UCSD-AML1 (cell line): ENCODE measurements around the gene LPCAT3.

Experiments
- DNase-seq: peaks from one replicate; lab custom pipeline; 2025; ENCODE audit not compliant: unreplicated experiment; lab: John Stamatoyannopoulos, UW

The LPCAT3 gene

DNA sequence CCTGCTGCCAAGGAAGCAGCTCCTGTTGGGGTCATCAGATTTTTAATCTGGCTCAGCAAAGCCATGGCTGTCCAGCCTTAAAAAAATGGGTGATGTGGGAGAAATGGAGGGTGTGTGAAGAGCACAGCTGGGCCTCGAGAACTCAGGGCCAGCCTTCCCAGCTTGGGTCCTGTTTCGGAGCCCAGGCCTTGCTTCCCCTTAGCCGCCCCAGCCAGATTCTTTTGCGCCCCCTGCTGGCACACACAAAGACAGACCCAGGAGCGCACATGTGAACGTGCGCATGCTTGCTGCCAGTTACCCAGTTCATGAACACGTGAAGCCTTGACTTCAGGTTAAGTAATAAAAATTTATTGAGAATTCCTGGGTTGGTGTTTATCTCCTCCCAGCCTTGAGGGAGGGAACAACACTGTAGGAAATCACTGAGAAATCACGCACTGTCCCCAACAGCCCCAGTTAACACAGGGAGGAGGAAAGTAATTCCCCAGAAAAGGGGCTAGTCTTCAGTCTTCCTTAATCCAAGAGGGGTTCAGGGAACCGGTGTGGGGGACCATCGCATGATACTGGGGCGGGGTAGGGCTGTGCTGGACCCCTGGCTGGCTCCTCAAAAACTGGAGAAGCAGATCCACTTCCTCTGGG is 53.1 kb downstream of the LPCAT3 start:
- peak; percentile 79 for DNase-seq

DNA sequence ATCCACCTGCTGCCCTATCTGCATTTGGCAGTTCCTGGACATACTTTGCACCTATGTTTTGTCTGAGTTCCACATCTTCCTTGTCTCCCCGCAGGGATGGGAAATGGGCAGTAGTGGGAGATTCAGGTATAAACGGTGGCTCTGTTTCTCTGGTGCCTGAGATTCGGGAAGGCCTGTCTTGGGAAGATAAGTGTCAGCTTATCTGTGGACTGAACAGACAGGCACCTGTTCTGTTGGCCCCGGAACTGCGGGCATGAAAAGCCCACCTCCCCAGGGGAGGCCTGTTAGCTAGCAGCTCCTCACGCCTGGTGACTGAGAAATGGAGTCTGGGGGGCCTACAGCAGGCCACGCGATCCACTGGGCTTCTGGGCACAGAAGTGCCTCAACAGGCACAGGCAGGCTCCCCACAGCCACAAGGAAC is 53.7 kb downstream of the LPCAT3 start:
- DNase-seq = no peak

DNA sequence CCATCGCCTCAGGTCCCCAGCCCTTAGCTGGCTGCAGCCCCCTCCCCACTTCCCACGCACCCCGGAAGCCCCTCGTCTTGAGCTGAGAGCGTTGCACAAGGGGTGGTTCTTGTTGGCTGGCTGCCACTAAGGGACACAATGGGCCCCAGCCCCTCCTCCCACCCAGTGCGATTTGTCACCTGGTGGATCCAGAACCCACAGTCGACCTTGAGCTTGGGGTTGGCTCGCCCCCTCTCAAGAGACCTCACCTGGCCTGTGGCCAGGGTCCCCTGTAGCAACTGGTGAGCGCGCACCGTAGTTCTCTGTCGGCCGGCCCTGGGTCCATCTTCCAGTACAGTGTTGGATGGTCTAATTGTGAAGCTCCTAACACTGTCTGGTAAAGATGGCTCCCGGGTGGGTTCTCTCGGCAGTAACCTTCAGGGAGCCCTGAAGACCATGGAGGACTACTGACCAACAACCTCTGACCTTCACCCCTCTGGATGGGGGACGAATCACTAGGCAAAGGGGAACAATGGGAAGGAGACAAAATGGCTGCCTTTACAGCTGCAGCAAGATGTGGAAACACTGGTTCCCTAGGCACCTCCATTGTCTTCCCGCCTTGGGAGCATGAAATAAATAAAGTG is 54.4 kb downstream of the LPCAT3 start:
- DNase-seq = no peak

DNA sequence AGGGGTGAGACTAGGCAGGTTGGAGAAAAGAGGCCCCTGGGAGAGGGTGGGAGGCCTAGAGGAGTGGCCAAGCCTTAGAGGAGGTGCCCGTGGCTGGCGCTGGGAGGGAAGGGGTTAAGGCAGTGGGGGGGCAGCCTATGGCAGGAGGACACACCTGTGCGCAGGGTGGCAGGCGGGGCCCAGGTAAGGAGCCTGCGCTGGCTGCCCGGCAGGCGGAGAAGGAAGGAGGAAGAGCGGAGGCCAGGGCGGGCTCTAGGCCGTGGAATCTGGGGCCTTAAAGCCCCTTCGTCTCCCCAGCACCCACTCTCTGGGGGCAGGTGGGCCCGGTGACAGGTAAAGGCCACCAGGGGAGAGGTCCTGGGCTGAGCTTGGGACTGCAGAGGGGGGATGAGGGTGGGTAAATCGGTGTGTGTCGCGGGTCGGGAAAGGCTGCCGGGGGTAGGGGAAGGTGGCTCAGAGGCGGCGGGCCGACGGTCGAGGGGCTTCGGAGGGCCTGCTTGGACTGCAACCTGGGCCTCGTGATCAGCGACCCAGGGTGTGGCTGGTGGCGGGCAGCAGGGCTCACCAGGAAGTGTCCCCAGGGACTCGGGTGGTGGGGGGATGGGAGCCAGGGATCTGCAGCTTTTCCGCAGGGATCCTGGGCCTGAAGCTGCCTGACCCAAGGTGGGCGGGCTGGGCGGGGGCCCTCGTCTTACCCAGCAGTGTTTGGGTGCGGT is 55.1 kb downstream of the LPCAT3 start:
- DNase-seq = no peak

DNA sequence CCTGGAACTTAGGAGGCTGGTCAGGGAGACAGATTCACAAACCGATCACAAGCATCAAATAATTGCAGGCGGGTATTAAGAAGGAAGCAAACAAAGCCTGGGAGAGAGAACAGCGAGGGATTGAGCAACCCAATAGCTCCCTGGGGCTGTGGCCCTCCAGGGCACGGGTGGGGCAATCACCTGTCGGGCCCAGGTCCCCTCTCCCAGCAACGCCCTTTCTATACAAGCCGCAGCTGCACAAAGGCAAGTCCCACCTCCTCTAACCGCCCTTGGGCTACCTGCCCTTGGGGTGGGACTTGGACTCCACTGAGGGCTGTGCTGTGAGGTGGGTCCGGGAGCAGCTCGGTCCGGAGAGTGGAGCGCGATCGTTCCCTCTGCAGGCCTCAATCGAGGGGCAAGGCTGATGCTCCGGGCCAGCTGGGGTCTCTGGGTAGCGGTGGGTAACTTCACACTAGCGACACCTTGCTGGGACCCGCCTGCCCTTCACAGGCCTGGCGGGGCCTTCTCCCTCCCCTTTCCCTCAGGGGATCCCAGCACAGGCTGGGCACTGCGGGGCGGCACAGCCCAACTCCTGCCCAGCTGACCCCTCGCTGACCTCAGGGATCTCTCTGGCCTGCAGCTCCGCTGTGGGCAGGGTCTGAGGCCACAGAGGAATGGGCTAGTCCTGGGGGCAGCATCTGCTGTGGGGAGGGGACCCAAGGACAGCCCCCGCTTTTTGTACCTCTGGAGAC is 55.8 kb downstream of the LPCAT3 start:
- no peak for DNase-seq

DNA sequence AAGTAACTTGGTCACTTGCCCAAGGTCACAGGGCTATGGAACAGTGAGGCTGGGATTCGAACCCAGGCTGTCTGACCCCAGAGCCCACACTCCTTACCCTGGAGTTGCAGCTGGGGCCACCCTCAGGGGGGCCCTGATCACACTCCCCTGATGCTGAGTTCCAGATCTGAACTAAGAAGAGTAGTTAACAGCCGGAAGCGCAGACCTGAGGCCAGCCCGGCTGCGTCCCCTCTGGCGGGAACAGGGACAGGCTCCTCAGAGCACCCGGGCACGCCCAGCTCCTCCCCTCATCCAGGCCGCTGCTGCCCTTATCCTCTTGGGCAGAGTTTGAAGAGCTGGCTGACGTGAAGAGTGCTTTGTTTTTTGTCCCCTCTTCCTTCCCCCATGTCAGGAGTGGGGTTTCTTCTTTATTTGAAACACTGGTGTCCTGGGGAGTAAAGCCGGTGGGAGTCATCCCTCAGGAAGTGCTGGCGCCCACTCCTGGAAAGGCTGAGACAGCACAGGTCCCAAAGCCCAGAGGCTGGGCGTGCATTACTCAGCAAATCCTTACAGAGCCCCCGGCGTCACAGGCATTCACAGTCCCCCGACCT is 56.5 kb downstream of the LPCAT3 start:
- peak; percentile 72 for DNase-seq

DNA sequence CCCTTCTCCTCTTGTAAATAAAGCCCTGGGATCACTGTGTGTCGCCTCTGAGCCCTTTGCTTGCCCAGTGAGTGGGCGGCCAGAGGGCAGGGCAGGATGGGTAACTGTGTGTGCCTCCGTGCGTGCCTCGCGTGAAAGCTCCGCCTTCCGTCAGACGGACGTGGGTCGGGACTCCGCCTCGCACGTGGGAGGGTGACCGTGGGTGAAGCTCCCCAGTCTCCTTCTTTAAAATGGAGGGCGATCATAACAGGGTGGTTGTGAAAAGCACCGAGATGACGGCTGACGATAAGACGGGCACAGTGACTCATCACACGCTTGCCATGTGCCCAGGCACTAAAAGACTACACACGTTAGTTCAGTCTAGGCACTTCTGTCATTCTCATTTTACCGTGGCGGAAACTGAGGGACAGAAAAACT is 57.0 kb downstream of the LPCAT3 start:
- DNase-seq = peak; percentile 62

DNA sequence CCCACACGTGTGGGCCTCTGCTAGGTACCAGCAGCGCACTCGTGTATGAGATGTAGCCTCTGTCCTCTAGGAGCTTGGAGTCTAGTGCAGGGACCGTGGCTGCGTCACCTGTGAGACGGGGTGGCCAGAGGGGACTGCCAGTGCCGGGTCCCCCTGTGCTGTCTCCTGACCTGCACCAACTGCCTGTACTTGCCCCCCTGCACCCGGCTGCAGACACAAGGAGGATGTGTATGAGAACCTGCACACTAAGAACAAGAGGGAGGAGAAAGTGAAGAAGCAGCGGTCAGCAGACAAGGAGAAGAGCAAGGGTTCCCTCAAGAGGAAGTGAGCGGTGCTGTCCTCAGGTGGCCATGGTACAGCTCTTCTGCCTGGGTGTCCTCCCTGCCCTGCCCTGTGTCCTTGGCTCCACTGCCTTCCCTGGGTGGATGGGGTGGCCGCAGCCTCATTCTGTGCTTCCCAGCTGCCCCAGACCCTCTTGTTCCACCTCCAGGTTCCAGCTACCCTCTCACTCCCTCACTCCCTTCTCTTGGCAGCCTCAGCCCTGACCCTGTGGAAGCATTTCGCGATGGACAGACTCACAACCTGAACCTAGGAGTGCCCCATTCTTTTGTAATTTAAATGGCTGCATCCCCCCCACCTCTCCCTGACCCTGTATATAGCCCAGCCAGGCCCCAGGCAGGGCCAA is 57.5 kb downstream of the LPCAT3 start:
- DNase-seq = no peak

DNA sequence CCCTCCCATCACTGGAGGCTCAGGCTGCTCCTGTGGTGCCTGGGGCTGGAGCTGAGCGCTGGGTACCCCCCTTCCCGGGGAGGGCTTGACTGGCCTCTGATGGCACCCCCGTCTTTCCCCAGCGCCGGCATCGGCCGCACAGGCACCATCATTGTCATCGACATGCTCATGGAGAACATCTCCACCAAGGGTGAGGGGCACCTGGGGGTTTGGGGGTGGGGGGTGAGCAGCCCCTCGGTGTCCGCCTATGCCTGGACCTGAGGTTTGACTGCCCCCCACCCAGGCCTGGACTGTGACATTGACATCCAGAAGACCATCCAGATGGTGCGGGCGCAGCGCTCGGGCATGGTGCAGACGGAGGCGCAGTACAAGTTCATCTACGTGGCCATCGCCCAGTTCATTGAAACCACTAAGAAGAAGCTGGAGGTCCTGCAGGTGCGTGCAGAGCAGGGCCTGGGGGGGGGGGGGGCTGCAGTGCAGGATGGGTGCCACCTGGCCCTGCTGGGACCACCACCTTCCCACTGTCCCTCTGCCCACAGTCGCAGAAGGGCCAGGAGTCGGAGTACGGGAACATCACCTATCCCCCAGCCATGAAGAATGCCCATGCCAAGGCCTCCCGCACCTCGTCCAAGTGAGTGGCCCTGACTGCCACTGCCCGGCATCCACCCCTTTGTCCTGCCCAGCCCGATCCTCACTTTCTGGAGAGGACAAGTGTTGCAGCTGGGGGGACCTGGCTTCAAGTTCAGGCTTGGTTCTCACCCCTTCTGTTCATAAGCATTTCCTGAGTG is 58.3 kb downstream of the LPCAT3 start:
- no peak for DNase-seq

DNA sequence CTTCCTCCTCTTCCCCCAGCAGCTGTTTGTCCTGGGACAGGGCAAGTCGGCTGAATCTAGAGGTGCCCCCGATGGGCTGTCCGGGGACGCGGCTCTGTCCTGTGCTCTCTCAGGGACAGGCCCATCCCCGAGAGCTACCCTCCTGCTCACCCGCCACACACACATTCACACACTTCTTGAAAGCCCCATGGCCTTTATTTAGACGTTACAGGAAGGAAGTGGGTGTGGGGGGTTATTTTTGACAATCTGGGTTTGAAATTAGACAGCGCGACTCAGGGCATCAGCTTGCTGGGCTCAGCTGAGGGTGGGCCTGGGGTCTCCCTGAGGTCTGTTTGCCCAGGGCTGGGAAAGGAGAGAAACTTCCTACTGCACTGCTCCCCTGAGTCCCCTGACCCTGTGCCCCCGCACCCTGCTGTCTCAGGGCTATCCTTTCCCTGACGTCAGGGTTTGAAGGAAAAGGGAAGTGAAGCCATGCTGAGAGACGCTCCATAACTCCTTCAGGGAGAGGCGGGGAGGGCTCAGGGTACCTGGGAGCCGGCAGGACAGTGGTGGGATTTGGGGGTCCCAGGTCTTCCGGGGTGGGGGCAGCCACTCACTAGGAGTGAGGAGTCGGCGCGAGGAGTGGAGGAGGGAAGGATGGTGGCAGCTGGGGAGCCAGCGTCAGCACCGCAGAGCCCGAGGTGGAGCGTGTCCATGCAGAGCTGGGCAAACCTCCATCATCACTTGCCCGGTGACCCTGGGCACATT is 59.0 kb downstream of the LPCAT3 start:
- DNase-seq = peak; percentile 83

DNA sequence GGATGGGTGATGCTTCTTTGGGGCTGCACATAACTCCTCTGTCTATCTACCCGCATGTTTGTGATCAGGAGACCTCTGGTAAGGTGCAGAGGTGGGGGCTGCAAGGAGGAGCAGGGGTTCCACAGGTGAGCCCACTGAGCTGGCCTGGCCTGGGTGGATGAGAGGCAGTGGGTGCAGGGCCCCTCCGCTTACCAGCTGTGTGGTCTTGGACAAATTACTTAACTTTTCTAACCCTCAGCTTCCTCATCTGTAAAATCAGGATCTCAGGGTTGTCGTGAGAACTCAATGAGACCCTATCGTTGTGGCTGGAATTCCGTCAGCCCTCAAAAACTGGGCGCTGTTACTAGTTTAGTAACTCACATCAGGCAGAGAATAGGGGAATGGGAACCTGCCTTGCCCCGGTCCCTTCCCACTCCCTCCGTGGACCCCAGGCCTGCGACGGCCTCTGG is 59.6 kb downstream of the LPCAT3 start:
- DNase-seq = no peak

DNA sequence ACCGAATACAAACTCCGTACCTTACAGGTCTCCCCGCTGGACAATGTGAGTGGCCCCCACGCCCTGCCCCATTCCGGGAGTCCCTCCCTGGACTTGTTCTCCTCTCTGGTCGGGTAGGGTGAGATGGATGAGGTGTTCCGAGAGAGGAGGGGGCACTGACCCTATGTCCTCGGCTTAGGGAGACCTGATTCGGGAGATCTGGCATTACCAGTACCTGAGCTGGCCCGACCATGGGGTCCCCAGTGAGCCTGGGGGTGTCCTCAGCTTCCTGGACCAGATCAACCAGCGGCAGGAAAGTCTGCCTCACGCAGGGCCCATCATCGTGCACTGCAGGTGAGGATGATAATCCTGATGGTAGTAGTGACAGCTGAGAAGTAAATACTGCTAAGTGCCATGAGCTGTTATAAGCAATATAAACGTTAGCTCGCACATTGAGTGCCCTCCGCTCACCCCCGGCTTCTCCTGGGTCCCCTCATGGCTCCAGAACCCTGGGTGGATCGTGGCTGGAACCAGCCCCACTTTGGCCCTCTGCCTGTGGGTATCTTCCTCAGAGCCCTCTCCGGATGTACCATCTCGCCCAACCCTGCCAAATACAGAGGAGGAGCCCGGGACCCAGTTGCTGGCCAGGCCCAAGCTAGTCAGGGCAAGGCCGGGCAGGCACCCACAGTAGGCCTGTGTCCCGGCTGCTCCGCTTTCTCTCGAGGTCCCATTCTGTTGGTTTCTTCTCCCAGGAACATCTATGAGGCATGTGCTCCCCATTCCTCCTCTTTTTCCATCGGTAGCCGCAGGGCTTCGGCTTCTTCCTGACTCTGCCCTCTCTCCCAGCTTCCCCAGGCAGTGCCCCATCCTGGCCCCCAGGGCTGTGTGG is 60.3 kb downstream of the LPCAT3 start:
- no peak for DNase-seq

DNA sequence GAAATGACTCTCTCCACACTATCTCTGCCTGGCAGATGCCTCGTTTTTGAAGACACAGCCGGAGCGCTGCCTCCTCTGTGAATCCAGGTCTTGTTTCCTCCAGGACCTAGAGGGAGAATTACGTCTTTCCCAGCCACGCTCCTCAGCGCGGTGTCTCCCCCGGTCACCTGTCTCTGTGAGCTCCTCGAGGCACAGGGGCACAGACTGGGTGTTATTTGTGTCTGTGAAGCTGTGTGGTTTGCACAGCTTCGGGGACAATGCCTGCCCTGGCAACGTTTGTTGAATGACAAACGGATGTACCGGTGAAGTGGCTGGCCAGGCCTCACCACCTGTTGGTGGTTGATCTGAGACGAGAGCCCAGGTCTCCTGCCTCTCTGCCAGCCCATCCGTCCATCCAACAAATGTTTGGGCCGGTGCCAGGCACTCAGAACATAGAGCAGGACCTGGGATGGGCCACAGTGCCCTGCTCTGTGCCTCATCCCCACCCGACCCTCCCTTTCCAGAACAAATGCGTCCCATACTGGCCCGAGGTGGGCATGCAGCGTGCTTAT is 61.0 kb downstream of the LPCAT3 start:
- DNase-seq = no peak

DNA sequence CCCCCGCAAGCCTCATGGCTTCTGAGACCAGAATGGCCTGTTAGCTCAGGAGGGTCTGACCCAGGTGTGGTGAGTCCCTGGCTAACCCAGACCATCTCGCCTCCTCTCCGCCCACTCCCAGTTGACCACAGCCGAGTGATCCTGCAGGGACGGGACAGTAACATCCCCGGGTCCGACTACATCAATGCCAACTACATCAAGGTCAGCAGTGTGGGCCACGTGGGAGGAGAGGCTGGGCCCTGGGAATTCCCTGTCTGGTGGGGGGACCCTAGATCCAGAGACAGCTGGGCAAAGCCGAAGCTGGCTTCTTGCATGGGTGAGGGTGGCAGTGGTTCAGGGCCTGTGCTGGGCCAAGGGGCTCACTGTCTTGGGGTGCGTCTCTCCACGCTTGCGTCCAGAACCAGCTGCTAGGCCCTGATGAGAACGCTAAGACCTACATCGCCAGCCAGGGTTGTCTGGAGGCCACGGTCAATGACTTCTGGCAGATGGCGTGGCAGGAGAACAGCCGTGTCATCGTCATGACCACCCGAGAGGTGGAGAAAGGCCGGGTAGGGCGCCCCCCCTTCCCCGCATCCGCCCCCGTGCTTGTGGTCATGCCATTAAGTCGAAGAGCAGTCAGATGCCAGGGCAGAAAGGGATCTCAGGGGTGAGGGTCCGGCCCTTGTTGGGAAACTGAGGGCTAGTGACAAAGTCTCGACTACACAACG is 62.1 kb downstream of the LPCAT3 start:
- no peak for DNase-seq

DNA sequence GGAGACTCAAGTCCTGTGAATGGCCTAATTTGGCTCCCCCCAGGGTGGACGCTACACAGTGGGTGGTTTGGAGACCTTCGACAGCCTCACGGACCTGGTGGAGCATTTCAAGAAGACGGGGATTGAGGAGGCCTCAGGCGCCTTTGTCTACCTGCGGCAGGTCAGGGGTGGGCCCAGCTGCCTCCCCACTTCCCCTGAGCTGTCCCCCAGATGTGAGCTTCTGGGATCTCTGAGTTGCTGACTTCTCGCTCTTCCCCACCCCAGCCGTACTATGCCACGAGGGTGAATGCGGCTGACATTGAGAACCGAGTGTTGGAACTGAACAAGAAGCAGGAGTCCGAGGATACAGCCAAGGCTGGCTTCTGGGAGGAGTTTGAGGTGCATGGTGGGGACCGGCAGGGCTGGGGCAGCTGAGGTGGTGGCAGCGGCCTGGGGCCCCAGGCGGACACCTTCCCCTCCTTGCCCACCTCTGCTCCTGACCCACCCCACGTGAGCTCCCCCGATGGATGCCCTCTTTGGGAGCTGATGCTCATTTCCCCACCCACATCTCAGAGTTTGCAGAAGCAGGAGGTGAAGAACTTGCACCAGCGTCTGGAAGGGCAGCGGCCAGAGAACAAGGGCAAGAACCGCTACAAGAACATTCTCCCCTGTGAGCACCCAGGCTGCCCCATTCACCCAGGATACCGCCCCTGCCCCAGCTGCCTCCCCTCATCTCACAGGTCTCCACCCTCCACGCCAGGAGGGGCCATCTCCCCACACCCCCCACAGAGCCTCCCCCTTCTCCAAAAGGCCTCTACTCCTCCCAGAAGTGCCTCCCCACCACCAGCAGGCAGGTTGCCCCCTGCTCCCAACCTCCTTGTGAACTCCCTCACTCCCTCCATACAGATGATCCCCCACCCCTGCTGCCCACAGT is 62.9 kb downstream of the LPCAT3 start:
- no peak for DNase-seq
